ENCODE data around the gene LEF1.
"Not testable (repeated sequence)": the region's sequence is repeated elsewhere in the genome, so short reads cannot be mapped to it uniquely, and the experiment has no call there.

The LEF1 gene

GRCh38 chr4:108024878-108025165, 143.9 kb downstream of the LEF1 start:
- no peak for DNase-seq (ENCODE audit: low read depth)
- TF ChIP-seq POLR2A (IDR thresholded peaks at IDR 0.05; ENCODE audit: extremely low read depth, insufficient read length) (no peak), MYC (IDR thresholded peaks at IDR 0.05; ENCODE audit: low read depth, low read length) (no peak)
- TF ChIP-seq, protein P1, sequence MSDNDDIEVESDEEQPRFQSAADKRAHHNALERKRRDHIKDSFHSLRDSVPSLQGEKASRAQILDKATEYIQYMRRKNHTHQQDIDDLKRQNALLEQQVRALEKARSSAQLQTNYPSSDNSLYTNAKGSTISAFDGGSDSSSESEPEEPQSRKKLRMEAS (IDR thresholded peaks at IDR 0.05; ENCODE audit: low read depth, low read length) = no peak
- TF ChIP-seq, protein P2, sequence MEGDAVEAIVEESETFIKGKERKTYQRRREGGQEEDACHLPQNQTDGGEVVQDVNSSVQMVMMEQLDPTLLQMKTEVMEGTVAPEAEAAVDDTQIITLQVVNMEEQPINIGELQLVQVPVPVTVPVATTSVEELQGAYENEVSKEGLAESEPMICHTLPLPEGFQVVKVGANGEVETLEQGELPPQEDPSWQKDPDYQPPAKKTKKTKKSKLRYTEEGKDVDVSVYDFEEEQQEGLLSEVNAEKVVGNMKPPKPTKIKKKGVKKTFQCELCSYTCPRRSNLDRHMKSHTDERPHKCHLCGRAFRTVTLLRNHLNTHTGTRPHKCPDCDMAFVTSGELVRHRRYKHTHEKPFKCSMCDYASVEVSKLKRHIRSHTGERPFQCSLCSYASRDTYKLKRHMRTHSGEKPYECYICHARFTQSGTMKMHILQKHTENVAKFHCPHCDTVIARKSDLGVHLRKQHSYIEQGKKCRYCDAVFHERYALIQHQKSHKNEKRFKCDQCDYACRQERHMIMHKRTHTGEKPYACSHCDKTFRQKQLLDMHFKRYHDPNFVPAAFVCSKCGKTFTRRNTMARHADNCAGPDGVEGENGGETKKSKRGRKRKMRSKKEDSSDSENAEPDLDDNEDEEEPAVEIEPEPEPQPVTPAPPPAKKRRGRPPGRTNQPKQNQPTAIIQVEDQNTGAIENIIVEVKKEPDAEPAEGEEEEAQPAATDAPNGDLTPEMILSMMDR (IDR thresholded peaks at IDR 0.05; ENCODE audit: low read depth, low read length) = no peak
- H3K4me3 ChIP-seq (ENCODE audit: low read depth, low read length) = no peak overlapping the region

DNA sequence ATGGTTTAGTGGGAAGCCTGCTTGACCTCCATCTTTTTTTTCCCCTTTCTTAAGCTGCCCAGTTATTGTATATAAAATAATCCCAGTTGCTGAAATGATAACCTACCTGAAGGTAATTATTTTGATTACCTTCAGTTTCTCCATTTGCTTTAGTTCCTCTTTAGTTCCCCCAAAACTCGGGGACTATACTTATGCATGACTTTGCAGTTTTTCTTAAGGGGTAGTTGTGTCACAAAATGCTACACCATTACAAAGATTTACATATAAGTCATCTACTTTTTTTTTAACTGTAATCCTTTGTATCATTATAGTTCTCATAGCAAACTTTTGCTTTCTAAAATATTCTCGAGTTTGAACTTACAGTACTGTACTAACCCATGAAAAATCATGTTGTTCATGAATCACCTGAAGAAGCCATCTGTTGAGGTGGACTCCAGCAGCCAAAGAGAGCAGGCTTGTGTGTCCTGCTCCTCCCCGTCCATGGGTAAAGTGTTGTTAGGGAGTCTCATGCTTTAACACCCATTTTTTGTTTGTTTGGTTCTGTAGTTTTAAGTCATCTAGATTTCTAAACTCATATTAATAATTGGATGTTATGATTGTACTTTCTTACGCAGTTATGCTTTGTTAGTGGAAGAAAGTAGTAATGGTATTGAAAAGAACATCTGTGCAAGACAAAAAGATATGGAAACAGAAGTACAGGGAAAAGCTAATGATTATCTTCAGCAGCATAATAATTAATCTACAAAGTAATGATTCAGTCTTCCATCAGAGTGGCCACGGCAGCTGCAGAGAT, 144.5 kb downstream of the LEF1 start:
- DNase-seq (ENCODE audit: low read depth) = no peak
- no peak overlapping the region for H3K4me3 ChIP-seq (ENCODE audit: low read depth, low read length)
- no peak for TF ChIP-seq POLR2A (IDR thresholded peaks at IDR 0.05; ENCODE audit: extremely low read depth, insufficient read length)
- TF ChIP-seq MYC (IDR thresholded peaks at IDR 0.05; ENCODE audit: low read depth, low read length) = no peak
- TF ChIP-seq, protein P1 (IDR thresholded peaks at IDR 0.05; ENCODE audit: low read depth, low read length) = no peak

GRCh38 chr4:108018884-108019187, 149.9 kb downstream of the LEF1 start:
- TF ChIP-seq, protein P2 (IDR thresholded peaks at IDR 0.05; ENCODE audit: low read depth, low read length) = no peak
- TF ChIP-seq MYC (IDR thresholded peaks at IDR 0.05; ENCODE audit: low read depth, low read length) (no peak), POLR2A (IDR thresholded peaks at IDR 0.05; ENCODE audit: extremely low read depth, insufficient read length) (no peak)
- TF ChIP-seq, protein P1 (IDR thresholded peaks at IDR 0.05; ENCODE audit: low read depth, low read length) = no peak
- no peak for DNase-seq (ENCODE audit: low read depth)
- H3K4me3 ChIP-seq (ENCODE audit: low read depth, low read length) = no peak overlapping the region

DNA sequence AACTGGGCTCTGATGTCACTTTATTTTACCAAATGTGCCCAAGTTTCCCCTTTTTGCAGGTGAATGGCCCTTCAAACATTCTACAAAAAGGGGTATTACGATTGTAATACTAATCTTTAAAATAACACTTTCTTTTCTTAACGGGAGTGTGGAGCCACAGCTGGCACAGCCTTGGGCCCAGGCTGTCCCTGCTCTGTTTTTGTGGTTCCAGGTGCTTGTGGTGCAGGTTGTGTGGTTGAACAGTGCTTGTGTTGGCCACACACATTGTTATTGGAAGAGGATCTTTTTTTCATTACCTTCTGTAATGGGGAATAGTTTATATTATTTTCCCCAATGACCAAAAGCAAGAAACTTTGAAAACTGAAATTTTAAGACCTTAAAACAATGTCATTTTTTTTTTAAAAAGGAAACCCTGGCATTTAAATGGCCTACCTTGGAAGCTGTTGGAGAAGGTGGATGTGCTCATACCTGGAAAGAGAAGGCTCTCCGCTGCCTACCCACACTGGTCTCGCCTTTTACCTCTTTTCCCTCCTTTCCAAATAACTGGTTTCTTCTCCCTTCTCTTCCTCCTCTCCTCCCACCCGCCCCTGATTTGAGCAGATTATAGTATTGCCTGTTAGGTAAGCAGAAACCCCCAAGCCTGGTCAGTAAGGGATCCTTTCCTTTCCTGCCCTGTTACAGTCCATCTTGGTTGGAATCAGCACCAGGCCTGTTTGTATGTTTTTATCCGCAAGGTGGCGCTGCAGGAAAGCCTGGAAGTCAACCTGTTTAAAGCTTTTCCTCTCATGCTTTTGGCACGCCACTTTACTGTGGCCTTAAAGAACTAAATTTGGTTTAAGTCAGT, 150.5 kb downstream of the LEF1 start:
- DNase-seq (ENCODE audit: low read depth) = peak; percentile 70
- TF ChIP-seq MYC (IDR thresholded peaks at IDR 0.05; ENCODE audit: low read depth, low read length) = no peak
- TF ChIP-seq, protein P2 (IDR thresholded peaks at IDR 0.05; ENCODE audit: low read depth, low read length) = peak; percentile 72
- no peak overlapping the region for H3K4me3 ChIP-seq (ENCODE audit: low read depth, low read length)

GRCh38 chr4:108013955-108014354, 154.8 kb downstream of the LEF1 start:
- TF ChIP-seq MYC (IDR thresholded peaks at IDR 0.05; ENCODE audit: low read depth, low read length) (no peak), POLR2A (IDR thresholded peaks at IDR 0.05; ENCODE audit: extremely low read depth, insufficient read length) (no peak)
- TF ChIP-seq, protein P1 (IDR thresholded peaks at IDR 0.05; ENCODE audit: low read depth, low read length) = no peak
- TF ChIP-seq, protein P2 (IDR thresholded peaks at IDR 0.05; ENCODE audit: low read depth, low read length) = no peak
- H3K4me3 ChIP-seq (ENCODE audit: low read depth, low read length) = no peak overlapping the region
- no peak for DNase-seq (ENCODE audit: low read depth)

DNA sequence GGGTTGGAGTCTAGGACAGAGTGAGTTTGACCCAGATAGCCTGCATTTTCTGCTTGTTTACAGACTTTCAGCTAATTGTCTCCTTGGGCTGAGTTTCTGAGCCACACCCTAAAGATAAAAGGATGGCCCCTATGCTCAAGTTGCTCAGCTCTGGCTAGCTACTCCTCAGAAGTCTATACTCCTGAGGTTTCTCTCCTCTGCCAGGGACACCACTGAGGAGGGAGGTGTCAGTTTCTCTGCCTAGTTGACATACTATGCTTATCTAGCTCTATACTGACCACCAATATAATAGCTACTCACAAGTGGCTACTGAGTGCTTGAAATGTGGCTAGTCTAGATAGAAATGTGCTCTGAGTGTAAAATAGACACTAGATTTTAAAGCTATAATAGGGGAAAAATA, 155.4 kb downstream of the LEF1 start:
- DNase-seq (ENCODE audit: low read depth) = no peak
- H3K4me3 ChIP-seq (ENCODE audit: low read depth, low read length) = no peak overlapping the region
- TF ChIP-seq, protein P1 (IDR thresholded peaks at IDR 0.05; ENCODE audit: low read depth, low read length) = no peak
- TF ChIP-seq, protein P2 (IDR thresholded peaks at IDR 0.05; ENCODE audit: low read depth, low read length) = no peak
- no peak for TF ChIP-seq MYC (IDR thresholded peaks at IDR 0.05; ENCODE audit: low read depth, low read length)

GRCh38 chr4:108012382-108012781, 156.3 kb downstream of the LEF1 start:
- not testable (repeated sequence) for DNase-seq (ENCODE audit: low read depth); H3K4me3 ChIP-seq (ENCODE audit: low read depth, low read length)

All from NB4 (cell line).